Measurements from ENCODE around the gene LAMB4. TPM values are rescaled to one million over a fixed set of nuclear protein-coding genes. Genes with fewer than 3 reads are reported as not detected.

LAMB4 gene
- total RNA-seq, 6 experiments from 2014 or later: not detected

- H3K9me3 ChIP-seq: no peaks in the 10 kb centered on the region
- no peaks in the 10 kb centered on the region for H3K27me3 ChIP-seq
- 58% methylated on average over 1 of the region's 1 CpG for WGBS (ENCODE audit: insufficient coverage, low coverage, low lambda C conversion rate, missing lambda C conversion rate)
- ATAC-seq (no peak), DNase-seq (no peak)
- no peak overlapping the region for H3K4me3 ChIP-seq
- TF ChIP-seq POLR2A (IDR thresholded peaks at IDR 0.05): no peak
- no peak for TF ChIP-seq CTCF (IDR thresholded peaks at IDR 0.05)
- H3K36me3 ChIP-seq: no peaks in the 10 kb centered on the region
- H3K27ac ChIP-seq: no peak overlapping the region
- H3K4me1 ChIP-seq: no peaks in the 10 kb centered on the region
- intact Hi-C loops (cut with DNase I): no loop called here
These were observed 75.6 kb downstream of the LAMB4 start for GRCh38 chr7:108054537-108054936.

- H3K9me3 ChIP-seq: no peaks in the 10 kb centered on the region
- H3K27me3 ChIP-seq: no peaks in the 10 kb centered on the region
- H3K4me1 ChIP-seq: no peaks in the 10 kb centered on the region
- no peak for TF ChIP-seq CTCF (IDR thresholded peaks at IDR 0.05)
- no peak for TF ChIP-seq POLR2A (IDR thresholded peaks at IDR 0.05)
- no peaks in the 10 kb centered on the region for H3K36me3 ChIP-seq
- ATAC-seq: no peak
- H3K4me3 ChIP-seq: no peak overlapping the region
- no peak overlapping the region for H3K27ac ChIP-seq
- WGBS (ENCODE audit: insufficient coverage, low coverage, low lambda C conversion rate, missing lambda C conversion rate): 88% methylated on average over 4 of the region's 4 CpGs
- no peak for DNase-seq
- intact Hi-C loops (cut with DNase I): no loop called here
These were observed 76.9 kb downstream of the LAMB4 start for GRCh38 chr7:108053250-108053649.

- intact Hi-C loops (cut with DNase I): no loop called here
- 89% methylated on average over 1 of the region's 1 CpG for WGBS (ENCODE audit: insufficient coverage, low coverage, low lambda C conversion rate, missing lambda C conversion rate)
- no peak for ATAC-seq
These were observed 78.7 kb downstream of the LAMB4 start for GRCh38 chr7:108051454-108051853.

GRCh38 chr7:108049962-108050361, 80.2 kb downstream of the LAMB4 start:
- Histone ChIP-seq H3K27ac (no peak overlapping the region), H3K27me3 (no peaks in the 10 kb centered on the region), H3K36me3 (no peaks in the 10 kb centered on the region), H3K4me3 (no peak overlapping the region), H3K4me1 (no peaks in the 10 kb centered on the region), H3K9me3 (no peaks in the 10 kb centered on the region)
- TF ChIP-seq CTCF (IDR thresholded peaks at IDR 0.05): no peak
- TF ChIP-seq POLR2A (IDR thresholded peaks at IDR 0.05): no peak
- ATAC-seq (no peak), DNase-seq (no peak)
- whole genome bisulfite sequencing (ENCODE audit: insufficient coverage, low coverage, low lambda C conversion rate, missing lambda C conversion rate): 62% methylated on average over 3 of the region's 3 CpGs
- intact Hi-C loops (cut with DNase I): no loop called here

More at GRCh38 chr7:108051454-108051853, 78.7 kb downstream of the LAMB4 start:
- no peak for TF ChIP-seq CTCF (IDR thresholded peaks at IDR 0.05)
- no peak for TF ChIP-seq POLR2A (IDR thresholded peaks at IDR 0.05)
- no peaks in the 10 kb centered on the region for H3K36me3 ChIP-seq
- no peaks in the 10 kb centered on the region for H3K27me3 ChIP-seq
- no peak for DNase-seq
- H3K4me1 ChIP-seq: no peaks in the 10 kb centered on the region
- no peak overlapping the region for H3K27ac ChIP-seq
- no peaks in the 10 kb centered on the region for H3K9me3 ChIP-seq
- H3K4me3 ChIP-seq: no peak overlapping the region

GRCh38 chr7:108048422-108048821, 81.7 kb downstream of the LAMB4 start:
- TF ChIP-seq CTCF (IDR thresholded peaks at IDR 0.05): no peak
- TF ChIP-seq POLR2A (IDR thresholded peaks at IDR 0.05): no peak
- DNase-seq: no peak
- ATAC-seq: no peak
- H3K9me3 ChIP-seq: no peaks in the 10 kb centered on the region
- H3K27ac ChIP-seq: no peak overlapping the region
- no peaks in the 10 kb centered on the region for H3K4me1 ChIP-seq
- no peaks in the 10 kb centered on the region for H3K27me3 ChIP-seq
- H3K4me3 ChIP-seq: no peak overlapping the region
- intact Hi-C loops (cut with DNase I): no loop called here
- H3K36me3 ChIP-seq: no peaks in the 10 kb centered on the region
- WGBS (ENCODE audit: insufficient coverage, low coverage, low lambda C conversion rate, missing lambda C conversion rate): 89% methylated on average over 3 of the region's 3 CpGs
